Measurements from ENCODE around the gene GPI. TPM values are rescaled to one million over a fixed set of nuclear protein-coding genes. Genes with fewer than 3 reads are reported as not detected.

GPI gene
- total and polyA plus RNA-seq, 2 of the 13 experiments (the other 11 are each of a cell fraction or from before 2014, with no cell fraction given): 147 to 167 TPM

GRCh38 chr19:34341935-34342680 is 22.9 kb upstream of the GPI start:
- no peak for FAIRE-seq

More at GRCh38 chr19:34341935-34342680, 22.9 kb upstream of the GPI start:
- no peak overlapping the region for H3K27ac ChIP-seq (ENCODE audit: extremely low read length, insufficient read depth, low read length)
- H3K4me1 ChIP-seq (ENCODE audit: insufficient read depth, low read length): peaks cover 9% of the 10 kb centered on the region; the same call in 1 of the 2 replicates
- H2AFZ ChIP-seq (ENCODE audit: low read length): no peak overlapping the region
- H3K27me3 ChIP-seq (ENCODE audit: control insufficient read depth in 1 of 2, insufficient read depth in 2 of 2, low read length in 2 of 2): no peaks in the 10 kb centered on the region
- no peak for ATAC-seq
- 80% methylated on average over 4 of the region's 12 CpGs for WGBS (ENCODE audit: low lambda C conversion rate)
- in situ Hi-C loops (cut with HindIII; ENCODE audit: extremely low pct_ligation_motif_present, low pct_unique_long_range_greater_than_20kb): loop anchor here (5.0 kb wide), 1 partner anchor 100 kb away; no protein-coding TSS in a partner anchor
- TF ChIP-seq ZNF687 (CRISPR knock-in tag; IDR thresholded peaks at IDR 0.05) (no peak), POGZ (CRISPR knock-in tag; IDR thresholded peaks at IDR 0.05) (no peak), ATF7-NPFF (CRISPR knock-in tag; IDR thresholded peaks at IDR 0.05; ENCODE audit: low read depth) (no peak), ZNF891 (CRISPR knock-in tag; IDR thresholded peaks at IDR 0.05) (no peak), MIXL1 (CRISPR knock-in tag; IDR thresholded peaks at IDR 0.05) (no peak), ELK4 (CRISPR knock-in tag; IDR thresholded peaks at IDR 0.05; ENCODE audit: borderline replicate concordance) (no peak), ZNF792 (CRISPR knock-in tag; IDR thresholded peaks at IDR 0.05) (no peak)
- no peak for DNase-seq (ENCODE audit: low spot score)
- H3K4me3 ChIP-seq (replicated peaks in 1 of 3; ENCODE audit: insufficient read depth in 1 of 3, low read depth in 2 of 3, low read length in 3 of 3): no peak overlapping the region
- H3K9ac ChIP-seq (ENCODE audit: insufficient read depth, low read depth, low read length): no peak overlapping the region
- H4K20me1 ChIP-seq (ENCODE audit: insufficient read depth, low read length): no peaks in the 10 kb centered on the region
- BruUV-seq (replicated peaks): no TSS peak
- intact Hi-C loops (cut with micrococcal nuclease; ENCODE audit: unreplicated experiment): no loop called here
- peaks cover 20 to 63% of the 10 kb centered on the region in 2 experiments for H3K36me3 ChIP-seq (replicated peaks in 1 of 2; ENCODE audit: control insufficient read depth in 1 of 2, insufficient read depth in 2 of 2, low read length in 2 of 2)
- ChIA-PET POLR2A (no interaction called here), CTCF (ENCODE audit: low intra/inter-chr PET ratio, low total read pairs) (no interaction called here)
- no peak overlapping the region for H3K4me2 ChIP-seq (ENCODE audit: low read depth, low read length)
- H3K79me2 ChIP-seq (ENCODE audit: insufficient read depth, low read length): no peaks in the 10 kb centered on the region
- H3K9me3 ChIP-seq (ENCODE audit: low read length): no peaks in the 10 kb centered on the region
